ENCODE data around the gene TMEM158. TPM values are rescaled to one million over a fixed set of nuclear protein-coding genes. Genes with fewer than 3 reads are reported as not detected.

Gene TMEM158
- total RNA-seq, 1 experiment from 2014 or later, result 25.8 TPM

GRCh38 chr3:45219694-45220093, 6.4 kb downstream of the TMEM158 start:
- peaks cover 28 to 38% of the 10 kb centered on the region in 2 experiments for H3K4me1 ChIP-seq (ENCODE audit: control insufficient read depth in 1 of 2, insufficient read depth in 2 of 2, low read length in 2 of 2)
- BruUV-seq (replicated peaks), result no TSS peak
- ChIA-PET POLR2A (no interaction called here), RAD21 (ENCODE audit: low non-redundant PET in 1 of 2, low total read pairs in 2 of 2, uncharacterized antibody in 2 of 2, unreplicated experiment in 2 of 2) (no interaction called here), CTCF (no interaction called here)
- intact Hi-C loops (cut with micrococcal nuclease), result loop anchor here (10.0 kb wide), 1 partner anchor 705 kb away; no protein-coding TSS in a partner anchor
- ATAC-seq (no peak), DNase-seq (ENCODE audit: low read depth, low spot score) (no peak)
- H3K27me3 ChIP-seq (ENCODE audit: insufficient read depth, low read length), result no peaks in the 10 kb centered on the region
- no peaks in the 10 kb centered on the region for H3K79me2 ChIP-seq (ENCODE audit: insufficient read depth, low read length)
- no peaks in the 10 kb centered on the region for H3K36me3 ChIP-seq (ENCODE audit: control insufficient read depth in 1 of 2, insufficient read depth in 2 of 2, low read length in 2 of 2)
- no peak overlapping the region for H2AFZ ChIP-seq (ENCODE audit: low read depth, low read length, poor library complexity, severe bottlenecking)
- H3K27ac ChIP-seq (ENCODE audit: low read depth, low read length), result no peak overlapping the region
- no peak overlapping the region for H3K9ac ChIP-seq (ENCODE audit: low read length)
- H4K20me1 ChIP-seq (ENCODE audit: insufficient read depth), result no peaks in the 10 kb centered on the region
- peak overlapping the region; percentile 29; the same call in 1 of the 2 replicates for H3K4me2 ChIP-seq (ENCODE audit: low read length)
- H3K9me3 ChIP-seq (ENCODE audit: control insufficient read depth in 1 of 2, insufficient read depth in 1 of 2, low read depth in 1 of 2, low read length in 2 of 2), result no peaks in the 10 kb centered on the region
- no peaks in the 10 kb centered on the region for H3K9me2 ChIP-seq (ENCODE audit: insufficient read depth)
- no peak overlapping the region for H3K4me3 ChIP-seq (replicated peaks in 1 of 2; ENCODE audit: low read depth in 1 of 2, low read length in 2 of 2)
- no peak for TF ChIP-seq CEBPB (IDR thresholded peaks at IDR 0.05; ENCODE audit: low read depth)
- TF ChIP-seq POLR2A (IDR thresholded peaks at IDR 0.05; ENCODE audit: borderline replicate concordance, extremely low read depth, insufficient read depth, insufficient read length), result no peak
- no peak for TF ChIP-seq EZH2 (IDR thresholded peaks at IDR 0.05)
- TF ChIP-seq CTCF (IDR thresholded peaks at IDR 0.05 in 2 of 3, conservative IDR thresholded peaks at IDR 0.05 in 1 of 3; ENCODE audit: borderline replicate concordance in 1 of 3, insufficient read depth in 1 of 3, low read depth in 2 of 3, low read length in 2 of 3), result no peak
- no peak for TF ChIP-seq TCF7L2 (IDR thresholded peaks at IDR 0.05; ENCODE audit: borderline replicate concordance, extremely low read depth, insufficient read depth, insufficient read length)
- TF ChIP-seq CBX3 (IDR thresholded peaks at IDR 0.05; ENCODE audit: low read depth), result no peak
- no peak for TF ChIP-seq SIN3A (IDR thresholded peaks at IDR 0.05; ENCODE audit: low read depth)
- no peak for TF ChIP-seq REST (IDR thresholded peaks at IDR 0.05; ENCODE audit: low read depth)
- no peak for TF ChIP-seq FOSL1 (IDR thresholded peaks at IDR 0.05; ENCODE audit: low read depth)

Data from HCT116 (cell line).